Measurements from ENCODE around the gene PID1.

Gene PID1

GRCh38 chr2:229099231-229099630 lies 171.9 kb downstream of the PID1 start:
- Histone ChIP-seq H3K4me1 (ENCODE audit: low read depth, poor library complexity, severe bottlenecking) (no peaks in the 10 kb centered on the region), H3K4me2 (no peak overlapping the region), H3K79me2 (ENCODE audit: insufficient read depth, low read depth) (no peaks in the 10 kb centered on the region), H3K36me3 (ENCODE audit: insufficient read depth) (no peaks in the 10 kb centered on the region), H3K4me3 (IDR thresholded peaks at IDR 0.05; ENCODE audit: insufficient read depth, low read depth, low read length) (no peak overlapping the region), H4K20me1 (ENCODE audit: insufficient read depth) (no peaks in the 10 kb centered on the region), H3K27me3 (ENCODE audit: insufficient read depth, low read depth) (no peaks in the 10 kb centered on the region), H2AFZ (ENCODE audit: low read depth) (no peak overlapping the region), H3K9ac (no peak overlapping the region), H3K27ac (no peak overlapping the region)
- no peak for TF ChIP-seq CTCF (conservative IDR thresholded peaks at IDR 0.05; ENCODE audit: low read depth, low read length)

- Histone ChIP-seq H3K4me3 (IDR thresholded peaks at IDR 0.05; ENCODE audit: insufficient read depth, low read depth, low read length) (no peak overlapping the region), H4K20me1 (ENCODE audit: insufficient read depth) (no peaks in the 10 kb centered on the region), H3K36me3 (ENCODE audit: insufficient read depth) (no peaks in the 10 kb centered on the region), H3K9ac (no peak overlapping the region), H3K27ac (no peak overlapping the region), H3K4me2 (no peak overlapping the region), H3K27me3 (ENCODE audit: insufficient read depth, low read depth) (no peaks in the 10 kb centered on the region), H3K4me1 (ENCODE audit: low read depth, poor library complexity, severe bottlenecking) (no peaks in the 10 kb centered on the region), H3K79me2 (ENCODE audit: insufficient read depth, low read depth) (no peaks in the 10 kb centered on the region), H2AFZ (ENCODE audit: low read depth) (no peak overlapping the region)
- TF ChIP-seq CTCF (conservative IDR thresholded peaks at IDR 0.05; ENCODE audit: low read depth, low read length) = no peak
These were observed 172.3 kb downstream of the PID1 start for GRCh38 chr2:229098801-229099200.

- Histone ChIP-seq H3K27me3 (ENCODE audit: insufficient read depth, low read depth) (no peaks in the 10 kb centered on the region), H3K4me2 (no peak overlapping the region)
These were observed 174.5 kb downstream of the PID1 start for GRCh38 chr2:229096409-229097066.

GRCh38 chr2:229095472-229095871 lies 175.6 kb downstream of the PID1 start:
- Histone ChIP-seq H3K27me3 (ENCODE audit: insufficient read depth, low read depth) (no peaks in the 10 kb centered on the region), H3K36me3 (ENCODE audit: insufficient read depth) (no peaks in the 10 kb centered on the region), H4K20me1 (ENCODE audit: insufficient read depth) (no peaks in the 10 kb centered on the region), H3K27ac (no peak overlapping the region), H3K79me2 (ENCODE audit: insufficient read depth, low read depth) (no peaks in the 10 kb centered on the region), H3K4me3 (IDR thresholded peaks at IDR 0.05; ENCODE audit: insufficient read depth, low read depth, low read length) (no peak overlapping the region), H3K9ac (no peak overlapping the region), H3K4me2 (no peak overlapping the region), H3K4me1 (ENCODE audit: low read depth, poor library complexity, severe bottlenecking) (peaks cover under 1% of the 10 kb centered on the region), H2AFZ (ENCODE audit: low read depth) (no peak overlapping the region)
- no peak for TF ChIP-seq CTCF (conservative IDR thresholded peaks at IDR 0.05; ENCODE audit: low read depth, low read length)

More at GRCh38 chr2:229096409-229097066, 174.5 kb downstream of the PID1 start:
- H4K20me1 ChIP-seq (ENCODE audit: insufficient read depth) = no peaks in the 10 kb centered on the region
- TF ChIP-seq CTCF (conservative IDR thresholded peaks at IDR 0.05; ENCODE audit: low read depth, low read length) = no peak
- H3K36me3 ChIP-seq (ENCODE audit: insufficient read depth) = no peaks in the 10 kb centered on the region
- H3K27ac ChIP-seq = no peak overlapping the region
- no peaks in the 10 kb centered on the region for H3K4me1 ChIP-seq (ENCODE audit: low read depth, poor library complexity, severe bottlenecking)
- no peaks in the 10 kb centered on the region for H3K79me2 ChIP-seq (ENCODE audit: insufficient read depth, low read depth)
- no peak overlapping the region for H2AFZ ChIP-seq (ENCODE audit: low read depth)
- no peak overlapping the region for H3K9ac ChIP-seq
- no peak overlapping the region for H3K4me3 ChIP-seq (IDR thresholded peaks at IDR 0.05; ENCODE audit: insufficient read depth, low read depth, low read length)
